Nephron progenitor cell (in vitro differentiated cells): ENCODE measurements around the gene ECHS1.
"Not testable (repeated sequence)": the region's sequence is repeated elsewhere in the genome, so short reads cannot be mapped to it uniquely, and the experiment has no call there.

Experiments
- DNase-seq: peaks from one replicate; pipeline ENCODE4 v3.0.0; 2021
- H3K27ac Mint-ChIP-seq: 2 replicates; pipeline ENCODE4 v1.8.0; 2021; ENCODE audit warnings: mild to moderate bottlenecking, moderate library complexity, mixed read lengths
- H3K27me3 Mint-ChIP-seq: 2 replicates; pipeline ENCODE4 v1.8.0; 2021; ENCODE audit warnings: mild to moderate bottlenecking, low read depth, mixed read lengths; ENCODE audit not compliant: poor library complexity
- H3K36me3 Mint-ChIP-seq: 2 replicates; pipeline ENCODE4 v1.8.0; 2021; ENCODE audit warnings: low read depth, mixed read lengths
- H3K4me1 Mint-ChIP-seq: 2 replicates; pipeline ENCODE4 v1.8.0; 2021; ENCODE audit warnings: mixed read lengths
- H3K4me3 Mint-ChIP-seq: 2 replicates; pipeline ENCODE4 v1.8.0; 2021; ENCODE audit warnings: mild to moderate bottlenecking, moderate library complexity, mixed read lengths
- H3K9me3 Mint-ChIP-seq: 2 replicates; pipeline ENCODE4 v1.8.0; 2021; ENCODE audit warnings: mild to moderate bottlenecking, moderate library complexity, mixed read lengths
- CTCF ChIP-seq: fragments of 200-600 bp; sonication (generic); IDR thresholded peaks from 2 replicates; pipeline ENCODE4 v1.5.0; 2021; ENCODE audit warnings: antibody characterized with exemption

The ECHS1 gene

GRCh38 chr10:133419211-133419950 lies 46.2 kb upstream of the ECHS1 start:
- Mint-ChIP-seq H3K4me3 (no peak overlapping the region), H3K36me3 (peaks cover 37% of the 10 kb centered on the region), H3K9me3 (peaks cover 19% of the 10 kb centered on the region), H3K27ac (no peak overlapping the region), H3K27me3 (peaks cover 39% of the 10 kb centered on the region), H3K4me1 (no peaks in the 10 kb centered on the region)
- no peak for DNase-seq
- TF ChIP-seq CTCF = no peak

GRCh38 chr10:133418289-133418993 lies 45.3 kb upstream of the ECHS1 start:
- H3K4me1 Mint-ChIP-seq = no peaks in the 10 kb centered on the region
- H3K27me3 Mint-ChIP-seq = peaks cover 35% of the 10 kb centered on the region

GRCh38 chr10:133415752-133416151 lies 42.6 kb upstream of the ECHS1 start:
- peaks cover 74% of the 10 kb centered on the region for H3K36me3 Mint-ChIP-seq

More at GRCh38 chr10:133418289-133418993, 45.3 kb upstream of the ECHS1 start:
- H3K9me3 Mint-ChIP-seq = peaks cover 24% of the 10 kb centered on the region
- no peak overlapping the region for H3K4me3 Mint-ChIP-seq
- peak overlapping the region; percentile 25 for H3K27ac Mint-ChIP-seq
- peaks cover 47% of the 10 kb centered on the region for H3K36me3 Mint-ChIP-seq
- TF ChIP-seq CTCF = no peak
- DNase-seq = no peak

GRCh38 chr10:133414401-133414800 lies 41.2 kb upstream of the ECHS1 start:
- H3K36me3 Mint-ChIP-seq = peaks cover 85% of the 10 kb centered on the region
- H3K4me3 Mint-ChIP-seq = not testable (repeated sequence)

More at GRCh38 chr10:133415752-133416151, 42.6 kb upstream of the ECHS1 start:
- no peak overlapping the region for H3K4me3 Mint-ChIP-seq
- peaks cover 15% of the 10 kb centered on the region for H3K27me3 Mint-ChIP-seq
- H3K27ac Mint-ChIP-seq = no peak overlapping the region
- no peak for DNase-seq
- no peaks in the 10 kb centered on the region for H3K4me1 Mint-ChIP-seq
- TF ChIP-seq CTCF = no peak
- peaks cover 51% of the 10 kb centered on the region for H3K9me3 Mint-ChIP-seq

GRCh38 chr10:133412381-133412711 lies 39.2 kb upstream of the ECHS1 start:
- Mint-ChIP-seq H3K27me3 (peaks cover 7% of the 10 kb centered on the region), H3K36me3 (peaks cover 91% of the 10 kb centered on the region), H3K27ac (no peak overlapping the region), H3K9me3 (peaks cover 85% of the 10 kb centered on the region), H3K4me1 (no peaks in the 10 kb centered on the region), H3K4me3 (no peak overlapping the region)
- DNase-seq = no peak
- TF ChIP-seq CTCF = no peak

More at GRCh38 chr10:133414401-133414800, 41.2 kb upstream of the ECHS1 start:
- H3K4me1 Mint-ChIP-seq, H3K27me3 Mint-ChIP-seq, H3K27ac Mint-ChIP-seq, DNase-seq: not testable (repeated sequence)
- H3K9me3 Mint-ChIP-seq = peaks cover 65% of the 10 kb centered on the region

GRCh38 chr10:133411523-133412380 lies 38.6 kb upstream of the ECHS1 start:
- Mint-ChIP-seq H3K27me3 (peaks cover 9% of the 10 kb centered on the region), H3K4me3 (no peak overlapping the region), H3K36me3 (peaks cover 97% of the 10 kb centered on the region), H3K4me1 (no peaks in the 10 kb centered on the region), H3K9me3 (peaks cover 91% of the 10 kb centered on the region), H3K27ac (no peak overlapping the region)
- no peak for DNase-seq
- TF ChIP-seq CTCF = no peak
